HUDEP-2 (cell line): ENCODE data around the gene TDRD9.
"Not testable (repeated sequence)": the region's sequence is repeated elsewhere in the genome, so short reads cannot be mapped to it uniquely, and the experiment has no call there.

Experiments used
- DNase-seq, 76 experiments: peaks; one replicate each; lab custom pipeline; 2025; ENCODE audit not compliant: unreplicated experiment in 76 of 76; lab: John Stamatoyannopoulos, UW

TDRD9 gene

GRCh38 chr14:103916636-103917262, 11.5 kb upstream of the TDRD9 start:
- no peak for DNase-seq

GRCh38 chr14:103920981-103921854, 7.0 kb upstream of the TDRD9 start:
- peak in 74 of 76 experiments; percentile 27 to 95 (median 86) for DNase-seq

GRCh38 chr14:103921855-103922200, 6.4 kb upstream of the TDRD9 start:
- not testable (repeated sequence) for DNase-seq

GRCh38 chr14:103923863-103924262, 4.4 kb upstream of the TDRD9 start:
- peak in 26 of 76 experiments; percentile 3 to 36 (median 20) for DNase-seq

- no peak for DNase-seq
These were observed 2.9 kb upstream of the TDRD9 start for GRCh38 chr14:103925316-103925715.

- DNase-seq = no peak
These were observed 690 bp upstream of the TDRD9 start for GRCh38 chr14:103927566-103927965.

- no peak for DNase-seq
These were observed 1.9 kb downstream of the TDRD9 start for GRCh38 chr14:103930051-103930604.

GRCh38 chr14:103931422-103931821, 3.2 kb downstream of the TDRD9 start:
- no peak for DNase-seq

- no peak for DNase-seq
These were observed 4.7 kb downstream of the TDRD9 start for GRCh38 chr14:103932791-103933490.

- DNase-seq = no peak
These were observed 6.8 kb downstream of the TDRD9 start for GRCh38 chr14:103935102-103935501.

- no peak for DNase-seq
These were observed 13.2 kb downstream of the TDRD9 start for GRCh38 chr14:103941462-103941861.

GRCh38 chr14:103941973-103942736, 13.9 kb downstream of the TDRD9 start, which contains the start of gene RD3L:
RD3L (minus strand) TSS chr14:103942529; CDS start chr14:103941695, 834 bp downstream.
- no peak for DNase-seq

GRCh38 chr14:103943673-103944072, 15.4 kb downstream of the TDRD9 start:
- DNase-seq = no peak

- DNase-seq = no peak
These were observed 18.7 kb downstream of the TDRD9 start for GRCh38 chr14:103946975-103947374.

GRCh38 chr14:103948442-103948841, 20.2 kb downstream of the TDRD9 start:
- no peak for DNase-seq

- no peak for DNase-seq
These were observed 21.0 kb downstream of the TDRD9 start for GRCh38 chr14:103949131-103949790.

- no peak for DNase-seq
These were observed 32.3 kb downstream of the TDRD9 start for GRCh38 chr14:103960457-103961055.

- DNase-seq = no peak
These were observed 33.8 kb downstream of the TDRD9 start for GRCh38 chr14:103961928-103962578.

- no peak for DNase-seq
These were observed 38.4 kb downstream of the TDRD9 start for GRCh38 chr14:103966631-103967030.
